Measurements from ENCODE around the gene PTPRT.

PTPRT gene

DNA sequence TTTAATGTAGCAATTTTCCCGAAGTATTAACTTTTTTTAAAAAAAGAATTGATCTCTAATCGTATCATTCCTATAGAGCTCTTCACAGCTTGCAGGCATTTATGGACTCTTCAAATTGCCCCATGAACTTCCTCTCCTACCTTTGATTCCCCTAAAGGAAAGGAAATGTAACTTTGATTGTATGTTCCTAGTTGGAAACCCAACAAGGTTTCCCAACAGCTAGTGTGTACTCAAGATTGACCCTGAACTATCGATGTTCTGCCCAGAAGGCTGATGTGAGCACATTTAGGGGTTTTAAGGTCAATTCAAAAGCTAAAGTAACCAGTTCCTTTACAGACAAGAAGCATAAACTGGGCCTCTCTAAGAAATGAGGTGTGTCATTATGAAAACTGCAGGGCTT is 491.7 kb downstream of the PTPRT start:
- no peak for DNase-seq

DNA sequence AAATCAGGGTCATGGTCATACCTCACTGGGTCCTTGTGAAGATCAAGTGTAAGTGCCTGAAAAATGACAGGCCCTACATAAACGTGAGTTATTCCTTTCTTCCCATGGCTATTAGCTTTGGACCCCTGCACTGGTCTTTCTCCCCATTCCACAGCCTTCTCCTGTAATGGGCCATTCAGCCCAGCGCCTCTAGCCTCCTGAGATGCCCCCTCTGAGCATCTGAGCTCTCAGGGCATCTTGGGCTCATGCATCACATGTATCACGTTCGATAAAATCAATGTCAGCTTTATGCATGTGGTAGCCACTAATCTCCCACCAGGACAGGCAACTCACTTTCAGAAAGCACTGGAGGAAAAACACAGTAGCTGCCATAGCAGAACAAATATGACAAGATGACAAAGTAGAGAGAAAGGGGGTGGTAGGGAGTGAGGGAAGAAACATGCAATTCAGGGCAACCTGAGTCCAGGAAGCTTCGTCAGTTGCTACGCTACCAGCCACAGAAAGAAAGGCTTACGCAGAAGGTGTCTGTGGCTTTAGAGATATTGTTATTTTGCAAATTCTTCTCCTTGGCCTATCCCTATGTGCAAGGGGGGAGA is 498.8 kb downstream of the PTPRT start:
- DNase-seq, result no peak

DNA sequence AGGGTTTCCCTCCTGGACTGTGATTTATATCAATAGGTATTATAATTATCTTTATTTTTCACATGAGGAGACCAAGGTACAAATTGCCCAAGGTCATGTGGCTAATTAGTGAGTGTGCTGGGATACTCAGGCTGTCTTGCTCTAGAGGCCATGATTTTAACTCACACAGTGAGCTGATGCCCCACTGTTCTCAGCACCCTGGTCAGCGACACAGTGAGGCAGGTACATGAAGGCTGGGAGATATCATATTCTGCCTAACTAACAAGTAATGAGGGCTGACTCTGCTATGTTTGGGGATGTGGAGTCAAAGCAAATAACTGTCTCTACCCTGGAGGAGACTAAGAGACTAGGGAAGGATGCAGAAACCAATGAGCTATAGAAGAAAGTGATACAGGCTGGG is 501.1 kb downstream of the PTPRT start:
- no peak for DNase-seq

DNA sequence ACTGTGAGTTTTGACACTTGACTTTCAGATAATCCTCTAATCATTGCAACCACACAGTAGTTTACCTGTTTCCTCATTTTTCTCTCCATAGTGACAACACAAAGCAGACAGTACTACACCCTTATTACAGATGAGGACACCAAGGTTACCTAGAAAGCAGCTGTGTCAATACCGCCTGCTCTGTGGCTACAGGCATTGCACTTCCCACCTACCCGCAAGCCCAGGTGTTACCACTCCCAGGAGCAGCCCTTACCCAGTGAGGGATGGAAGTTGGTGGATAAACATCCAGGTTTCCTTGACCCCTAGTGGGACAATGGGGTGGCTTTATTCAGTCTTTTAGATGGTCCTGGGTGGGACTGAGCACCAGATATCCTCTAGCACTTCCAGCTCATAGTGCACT is 503.6 kb downstream of the PTPRT start:
- no peak for DNase-seq

DNA sequence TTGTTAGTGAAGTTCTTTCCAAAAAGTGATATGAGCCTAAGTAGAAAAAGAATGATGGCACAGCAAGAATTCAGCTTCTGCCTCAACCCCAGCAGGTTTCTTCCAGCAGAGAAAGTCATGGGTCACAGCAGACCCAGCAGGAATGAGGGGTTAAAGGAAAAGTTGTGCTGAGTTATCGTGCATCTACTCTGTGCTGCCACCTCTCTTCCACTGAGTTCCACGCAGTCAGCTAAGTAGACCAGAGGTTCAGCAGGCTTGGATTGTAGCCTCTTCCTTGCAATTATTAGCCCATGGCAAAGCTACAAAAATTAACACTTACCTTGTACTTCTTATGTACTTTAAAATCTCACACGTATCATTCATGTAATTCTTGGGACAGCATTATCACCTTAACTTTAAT is 510.8 kb downstream of the PTPRT start:
- DNase-seq, result no peak

DNA sequence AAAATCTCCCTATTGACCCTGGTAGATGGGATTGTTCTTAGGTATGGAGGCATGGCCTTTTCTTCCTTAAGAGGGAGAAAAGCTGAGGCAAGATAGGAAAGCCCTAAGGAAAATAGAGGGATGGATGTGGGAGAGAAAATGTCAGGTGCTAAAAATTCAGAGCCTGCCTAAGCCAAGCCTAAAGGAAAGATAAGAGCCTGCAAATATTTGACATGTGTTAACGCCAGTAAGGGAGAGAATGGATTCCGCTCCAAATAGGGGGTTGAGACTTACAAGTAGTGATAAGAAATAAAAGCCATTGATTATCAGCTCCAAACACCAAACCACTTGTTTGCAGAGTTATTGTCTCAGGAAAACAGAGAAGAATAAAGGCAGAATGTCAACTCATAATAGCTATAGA is 533.6 kb downstream of the PTPRT start:
- DNase-seq, result no peak

DNA sequence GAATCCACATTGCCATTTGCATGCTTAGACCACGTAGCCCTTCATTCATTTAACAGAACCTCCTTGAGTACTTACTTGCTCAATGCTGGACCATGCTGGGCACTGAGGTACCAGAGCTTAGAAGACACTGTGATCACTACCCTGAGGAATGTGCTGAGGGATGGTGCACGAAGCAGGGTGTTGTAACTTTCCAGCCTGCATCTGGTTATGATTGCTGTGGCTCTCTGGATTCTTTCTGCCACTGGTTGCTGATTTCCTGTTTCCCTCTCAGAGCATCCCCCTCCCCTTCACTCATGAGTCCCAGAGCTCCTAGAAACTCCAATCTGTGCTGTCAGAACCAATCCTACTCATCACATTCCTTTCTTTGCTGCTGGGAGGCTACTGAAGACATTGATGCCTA is 537.4 kb downstream of the PTPRT start:
- no peak for DNase-seq

DNA sequence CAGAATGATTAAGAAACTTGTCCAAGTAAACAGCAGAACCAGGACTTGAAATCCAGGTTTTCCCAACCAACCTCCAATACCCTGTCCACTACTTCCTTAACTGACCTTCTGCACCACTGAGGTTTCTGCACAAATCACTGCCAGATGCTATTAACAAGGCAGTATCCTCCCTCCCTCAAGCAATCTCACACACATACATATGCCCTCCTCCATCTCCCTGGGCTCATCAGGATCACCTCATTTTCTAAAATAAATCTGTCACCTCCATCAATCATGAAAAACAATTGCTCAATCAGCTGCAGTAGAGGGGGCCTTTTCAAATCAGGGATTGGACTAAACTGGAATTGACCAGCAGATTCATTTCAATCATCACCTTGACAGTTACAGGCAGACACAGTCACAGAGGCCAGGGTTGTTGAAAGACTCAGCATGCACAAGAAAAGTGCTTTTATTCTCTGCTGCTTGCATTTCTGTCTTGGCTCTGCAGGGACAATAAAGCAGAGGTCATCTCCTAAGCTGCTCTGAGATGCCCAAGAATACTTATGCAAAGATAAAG is 539.4 kb downstream of the PTPRT start:
- DNase-seq, result no peak

DNA sequence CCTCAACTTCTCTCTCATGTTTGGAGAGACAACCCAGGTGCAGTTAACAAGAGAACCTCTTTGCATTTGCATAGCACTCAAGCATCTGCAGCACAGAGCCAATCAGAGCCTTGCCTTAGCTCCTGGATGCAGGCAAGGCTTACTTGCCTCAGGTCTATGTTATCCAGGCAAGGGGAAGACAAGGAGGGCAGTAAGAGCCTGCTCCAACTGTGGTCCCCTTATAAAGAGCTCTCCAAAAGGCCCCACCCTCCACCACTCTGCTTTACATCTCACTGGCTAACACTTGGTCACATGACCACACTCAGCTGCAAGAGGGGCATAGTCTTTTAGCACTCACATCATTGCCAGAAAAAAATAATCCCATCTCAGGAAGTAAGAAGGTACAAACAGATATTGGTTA is 540.0 kb downstream of the PTPRT start:
- no peak for DNase-seq

DNA sequence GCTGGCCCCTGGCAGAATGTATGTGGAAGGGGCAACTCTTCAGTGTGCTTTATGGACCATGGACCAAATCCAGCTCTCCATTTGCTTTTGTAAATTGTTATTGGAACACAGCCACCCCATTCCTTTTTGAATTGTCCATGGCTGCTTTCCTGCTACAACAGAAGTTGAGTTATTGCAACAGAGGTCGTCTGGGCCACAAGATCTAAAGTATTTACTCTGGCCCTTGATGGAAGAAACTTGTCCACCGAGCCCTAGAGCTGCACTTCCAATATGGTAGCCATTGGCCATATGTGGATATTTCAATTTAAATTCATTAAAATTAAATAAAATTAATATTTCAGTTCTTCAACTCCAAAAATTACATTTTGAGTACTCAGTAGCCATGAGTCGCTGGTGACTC is 543.5 kb downstream of the PTPRT start:
- no peak for DNase-seq

DNA sequence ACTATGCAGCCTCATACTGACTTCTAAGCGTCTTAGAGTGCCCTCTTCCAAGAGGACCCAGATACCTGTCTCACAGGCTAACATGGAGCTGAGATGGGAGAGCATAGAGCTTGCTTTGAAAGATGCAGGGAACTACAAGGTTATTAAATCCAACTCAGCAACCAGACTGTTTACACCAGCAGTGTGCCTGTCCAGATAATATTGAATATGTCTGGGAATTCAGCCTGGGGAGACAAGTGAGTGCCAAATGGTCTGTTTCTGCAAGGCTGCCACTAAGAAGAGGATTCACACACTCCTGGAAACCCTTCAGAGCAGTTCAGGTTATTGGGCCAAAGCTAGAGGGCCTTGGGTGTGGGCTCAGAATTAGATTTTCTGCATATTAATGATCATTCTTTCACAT is 547.8 kb downstream of the PTPRT start:
- no peak for DNase-seq

DNA sequence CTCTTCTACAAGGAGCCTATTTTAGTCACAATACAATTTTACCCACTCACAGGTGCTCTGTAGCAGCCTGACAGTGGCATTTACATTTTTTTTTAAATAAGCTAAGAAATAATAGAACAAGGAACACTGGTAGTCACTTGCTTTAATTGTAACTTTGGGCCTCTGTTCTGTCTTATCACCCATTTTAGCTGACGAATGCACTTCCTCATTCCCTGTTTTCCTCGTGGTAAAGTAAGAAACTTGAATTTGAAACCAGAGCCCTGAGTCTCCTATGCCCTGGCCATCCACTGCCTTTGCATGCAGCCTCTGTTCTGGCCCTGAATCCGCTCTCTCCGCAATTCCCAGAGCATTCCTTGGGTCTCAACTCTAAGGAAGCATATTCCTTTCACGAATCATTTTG is 550.6 kb downstream of the PTPRT start:
- DNase-seq, result no peak

DNA sequence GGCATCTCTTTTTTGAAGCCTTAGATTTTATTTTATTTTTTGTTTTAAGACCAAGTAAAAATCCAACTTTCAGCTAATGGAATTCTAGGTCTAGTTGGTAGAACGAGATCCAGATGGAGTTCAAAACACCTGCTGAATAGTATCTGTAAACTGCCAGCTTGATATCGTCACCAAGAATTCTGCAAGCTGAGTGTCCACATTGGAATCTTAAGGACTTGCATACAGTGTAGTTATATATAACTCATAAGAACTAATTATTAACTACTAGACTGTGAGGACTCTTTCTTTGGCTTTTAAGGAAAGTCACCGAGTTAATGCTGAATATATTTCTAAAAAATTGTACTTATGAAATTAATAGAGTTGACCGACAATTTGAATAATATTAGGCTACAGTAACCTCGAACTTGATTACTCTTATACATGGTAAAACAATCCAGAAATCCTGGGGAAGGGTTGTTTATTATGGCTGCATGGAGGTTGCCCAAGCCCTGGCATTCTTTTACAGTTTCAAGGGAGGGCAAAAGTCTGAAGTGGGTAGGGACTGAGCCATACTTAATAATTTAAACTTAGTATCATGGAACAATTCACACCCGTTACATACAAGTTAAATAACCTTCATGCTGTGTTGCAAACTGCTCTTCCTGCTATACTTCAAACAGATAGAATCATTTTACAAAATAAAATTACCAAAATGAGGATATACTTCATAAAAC is 553.9 kb downstream of the PTPRT start:
- DNase-seq, result no peak

DNA sequence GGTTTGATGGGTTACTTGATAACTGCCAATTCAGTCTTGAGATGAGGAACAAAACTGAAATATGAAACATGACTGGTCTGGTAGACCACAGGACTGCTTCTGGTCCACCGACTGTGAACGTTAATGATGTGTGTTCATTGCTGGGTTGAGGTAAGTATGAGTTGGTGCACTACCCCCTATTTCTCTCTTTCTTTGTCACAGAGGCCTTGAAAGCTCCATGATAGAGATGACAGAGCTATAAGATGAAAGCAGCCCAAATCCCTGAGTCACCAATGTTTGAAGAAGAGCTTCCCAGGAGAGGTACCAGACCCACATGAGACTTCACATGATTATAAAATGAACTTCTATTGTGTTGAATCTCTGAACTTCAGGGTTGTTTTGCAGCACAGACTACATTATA is 555.5 kb downstream of the PTPRT start:
- no peak for DNase-seq

DNA sequence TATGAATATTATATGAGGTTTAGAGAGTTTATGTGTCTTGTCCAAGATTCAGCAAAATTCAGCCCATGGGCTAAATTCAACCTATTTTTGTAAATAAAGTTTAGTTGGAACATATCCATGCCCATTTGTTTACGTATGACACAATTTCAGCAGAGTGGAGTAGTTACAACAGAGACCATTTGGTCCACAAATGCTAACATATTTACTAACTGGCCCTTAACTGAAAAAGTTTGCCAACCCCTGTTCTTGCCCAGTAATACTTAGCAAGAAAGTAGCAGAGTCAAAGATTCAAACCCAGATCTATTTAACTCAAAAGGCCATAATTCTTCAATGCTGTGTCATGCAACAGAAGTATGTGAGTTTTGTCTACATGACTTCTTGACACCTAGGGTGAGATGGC is 561.0 kb downstream of the PTPRT start:
- no peak for DNase-seq

DNA sequence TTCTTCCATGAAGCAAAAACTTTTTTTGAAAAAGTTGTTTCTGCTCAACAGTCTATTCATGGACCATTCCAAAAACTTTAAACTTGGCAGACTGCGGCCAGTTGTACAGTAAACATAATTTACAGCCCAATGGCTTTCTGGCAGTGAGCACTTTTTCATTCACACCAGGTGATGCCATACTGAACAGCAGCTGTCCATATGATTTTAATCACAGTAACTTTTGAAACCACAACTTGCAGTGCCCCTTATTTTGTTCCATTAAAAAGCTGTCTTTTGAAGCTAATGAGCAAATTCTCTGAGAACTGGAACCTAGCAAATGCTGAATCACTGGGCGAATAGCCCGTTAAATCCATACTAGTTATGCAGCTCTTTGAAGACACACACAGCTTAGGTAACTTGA is 576.6 kb downstream of the PTPRT start:
- no peak for DNase-seq

DNA sequence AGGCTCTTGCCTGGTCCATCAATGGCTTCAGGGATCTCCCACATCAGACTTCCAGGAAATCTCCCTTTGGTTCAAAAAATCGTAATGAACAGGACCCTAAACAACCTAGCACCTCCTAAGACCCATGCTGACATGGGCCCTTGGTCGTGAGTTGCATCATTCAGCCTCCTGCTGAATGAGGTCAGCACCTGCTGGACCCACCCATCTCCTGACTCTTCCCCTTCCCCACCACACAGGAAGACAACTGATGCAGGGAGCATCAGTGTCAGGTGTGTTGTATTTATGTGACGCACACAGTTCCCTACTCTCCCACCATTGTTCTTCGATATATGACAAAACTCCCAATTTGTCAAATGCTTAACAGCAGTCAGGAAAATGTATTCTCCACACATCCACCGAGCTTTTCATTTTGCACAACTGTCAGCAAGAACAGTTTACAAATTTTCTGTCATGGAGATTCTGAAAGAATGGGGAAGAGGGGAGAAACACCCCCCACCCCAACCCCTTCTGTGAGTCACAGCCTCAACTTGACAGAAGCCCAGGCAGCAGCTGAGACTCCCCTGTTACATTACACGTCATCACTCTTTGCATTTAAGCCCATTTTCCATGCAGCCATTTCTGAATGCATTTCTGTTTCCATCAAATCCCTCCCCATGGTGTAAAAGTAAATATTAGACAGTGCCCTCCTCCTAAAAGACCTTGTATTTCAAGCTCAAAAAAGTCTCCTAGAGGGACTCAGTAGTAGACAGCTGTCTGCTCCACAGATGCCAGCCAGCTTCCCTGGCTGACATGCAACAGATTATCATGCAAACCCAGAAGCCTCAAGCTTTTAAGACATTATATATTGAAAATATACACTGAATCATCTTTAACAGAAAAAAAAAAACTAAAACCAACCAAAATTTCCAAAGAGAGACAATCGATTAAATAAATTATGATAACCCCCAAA is 577.5 kb downstream of the PTPRT start:
- no peak for DNase-seq

DNA sequence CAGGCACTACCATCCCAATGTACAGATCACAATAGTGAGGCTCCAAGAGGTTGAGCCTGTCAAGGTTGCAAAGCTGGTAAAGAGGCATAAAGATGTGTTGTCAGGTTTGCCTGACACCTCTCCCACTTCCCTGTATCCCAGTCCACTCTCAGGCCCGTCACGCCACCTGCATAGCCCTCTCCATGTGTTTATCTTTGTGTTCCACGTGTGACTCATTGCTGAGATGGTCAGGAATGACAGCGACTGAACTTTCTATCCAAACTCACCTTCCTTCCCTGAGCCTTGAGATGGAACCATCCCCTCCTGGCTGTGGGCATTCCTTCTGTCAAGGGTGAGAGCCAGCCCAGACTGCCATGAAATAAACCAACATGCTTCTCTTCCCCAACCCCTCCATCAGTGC is 578.3 kb downstream of the PTPRT start:
- no peak for DNase-seq

DNA sequence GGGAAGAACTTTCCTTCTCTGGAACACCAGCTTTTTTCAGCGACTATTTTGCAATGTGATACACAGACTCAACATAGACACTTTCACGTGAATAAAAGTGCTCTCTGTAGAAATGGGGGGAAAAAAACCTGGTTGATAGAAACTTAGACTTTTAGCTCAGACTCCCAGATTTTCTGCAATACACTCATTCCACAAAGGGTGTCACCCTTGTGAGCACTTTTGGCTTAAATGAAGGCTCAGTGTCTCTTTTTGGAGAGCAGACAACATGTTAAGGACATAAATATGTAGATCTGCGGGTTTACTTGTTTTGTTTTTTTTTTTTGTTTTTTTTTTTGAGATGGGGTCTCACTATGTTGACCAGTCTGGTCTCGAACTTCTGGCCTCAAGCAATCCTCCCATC is 579.6 kb downstream of the PTPRT start:
- DNase-seq, result no peak

DNA sequence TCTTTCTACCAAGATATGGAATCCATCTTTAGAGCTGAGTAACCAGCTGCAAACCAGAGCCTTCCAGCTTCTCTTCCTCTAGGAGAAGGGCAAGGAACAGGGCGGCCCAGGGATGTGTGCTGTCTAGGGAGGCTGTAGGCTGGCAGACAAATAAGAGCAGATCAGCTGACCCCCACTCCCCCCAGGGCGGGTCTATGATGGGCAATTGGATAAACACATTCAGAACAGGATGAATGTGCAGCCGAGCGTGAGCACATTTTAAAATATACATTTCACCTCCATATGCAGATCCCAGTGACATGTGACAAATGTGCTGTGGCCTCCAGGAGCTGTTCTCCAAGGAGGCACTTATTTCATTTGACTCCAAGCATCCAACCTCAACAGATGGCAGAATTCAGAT is 580.1 kb downstream of the PTPRT start:
- DNase-seq, result no peak

DNA sequence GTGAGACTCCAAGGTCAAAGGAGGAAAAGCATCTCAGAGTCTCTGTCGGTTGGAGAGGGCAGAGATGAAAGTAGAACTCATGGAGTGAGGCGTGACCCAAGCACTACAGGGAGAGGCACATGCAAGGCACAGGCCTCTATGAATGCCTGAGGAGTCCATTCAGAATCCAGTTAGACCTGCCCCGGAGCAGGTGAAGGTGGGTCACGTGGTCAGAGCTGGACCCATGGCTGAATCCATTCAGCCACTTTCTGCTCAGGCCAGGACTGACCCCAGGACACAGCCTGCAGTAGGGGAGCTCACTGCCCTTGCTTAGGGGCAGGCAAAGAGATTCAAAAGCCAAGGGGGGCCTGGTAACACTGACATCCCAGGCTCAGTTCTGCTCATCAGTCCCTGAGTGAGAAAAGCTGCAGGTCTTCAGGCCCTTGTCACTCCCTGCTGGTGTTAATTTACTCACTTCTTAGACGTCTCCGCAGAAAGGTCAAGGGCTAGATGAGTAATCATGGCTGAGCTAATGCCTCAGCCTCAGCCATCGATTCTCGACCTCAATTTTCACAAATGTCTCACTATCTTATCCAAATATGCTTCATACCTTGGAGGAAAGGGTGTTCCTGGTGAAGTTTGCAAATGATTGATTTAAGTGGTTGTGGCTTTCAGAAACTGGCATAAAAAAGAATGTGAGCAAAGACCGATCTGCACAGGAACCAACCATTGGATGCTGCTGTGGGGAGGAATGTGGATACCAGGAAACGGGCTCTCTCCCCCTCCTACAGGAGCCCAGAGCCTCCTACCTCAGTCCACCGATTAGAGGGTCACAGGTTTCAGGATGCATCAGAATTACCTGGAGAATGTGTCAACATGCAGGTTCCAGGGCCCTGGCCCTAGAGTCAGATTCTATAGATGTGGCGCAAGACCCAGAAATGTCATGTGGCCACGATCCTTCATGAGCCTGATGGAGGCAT is 584.4 kb downstream of the PTPRT start:
- DNase-seq, result no peak

DNA sequence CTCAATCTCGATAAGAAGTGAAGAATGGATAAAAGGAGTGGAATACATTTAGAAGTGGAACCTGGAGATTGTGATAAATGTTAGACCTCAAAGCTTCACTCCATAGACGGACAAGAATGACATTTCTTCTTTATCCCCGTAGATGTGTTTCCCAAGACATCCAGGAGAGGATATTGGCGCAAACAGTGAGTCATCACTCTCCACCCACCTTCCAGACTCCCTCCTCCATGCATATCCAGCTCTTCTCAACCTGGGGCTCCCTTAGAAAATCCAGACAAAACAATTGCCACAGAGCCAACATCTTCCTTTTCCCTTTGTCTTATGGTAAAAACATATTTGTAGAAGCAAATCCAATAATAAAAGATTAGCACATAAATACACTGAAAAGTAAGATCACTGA is 586.1 kb downstream of the PTPRT start:
- DNase-seq, result no peak

DNA sequence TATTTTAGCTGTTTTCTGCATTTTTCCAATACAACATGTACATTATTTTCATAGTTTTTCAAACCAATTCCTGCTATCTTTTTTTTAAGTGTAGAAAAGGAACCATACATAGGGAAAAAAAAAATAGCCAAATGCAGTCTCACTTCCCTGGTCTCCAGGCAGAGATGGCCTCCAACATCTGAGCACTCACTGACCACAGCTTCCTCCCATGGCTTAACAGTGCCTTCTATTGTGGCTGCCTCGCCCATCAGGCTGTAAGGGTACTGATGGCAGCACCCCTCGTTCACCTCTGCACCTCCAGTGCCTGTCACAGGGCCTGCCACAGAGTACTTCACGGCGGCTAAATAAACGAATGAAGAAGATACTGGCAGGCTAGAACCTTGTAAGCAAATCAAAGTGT is 591.1 kb downstream of the PTPRT start:
- no peak for DNase-seq
